ENCODE results near the gene SUSD3.
"Not testable (repeated sequence)": the region's sequence is repeated elsewhere in the genome, so short reads cannot be mapped to it uniquely, and the experiment has no call there.

SUSD3 gene

DNA sequence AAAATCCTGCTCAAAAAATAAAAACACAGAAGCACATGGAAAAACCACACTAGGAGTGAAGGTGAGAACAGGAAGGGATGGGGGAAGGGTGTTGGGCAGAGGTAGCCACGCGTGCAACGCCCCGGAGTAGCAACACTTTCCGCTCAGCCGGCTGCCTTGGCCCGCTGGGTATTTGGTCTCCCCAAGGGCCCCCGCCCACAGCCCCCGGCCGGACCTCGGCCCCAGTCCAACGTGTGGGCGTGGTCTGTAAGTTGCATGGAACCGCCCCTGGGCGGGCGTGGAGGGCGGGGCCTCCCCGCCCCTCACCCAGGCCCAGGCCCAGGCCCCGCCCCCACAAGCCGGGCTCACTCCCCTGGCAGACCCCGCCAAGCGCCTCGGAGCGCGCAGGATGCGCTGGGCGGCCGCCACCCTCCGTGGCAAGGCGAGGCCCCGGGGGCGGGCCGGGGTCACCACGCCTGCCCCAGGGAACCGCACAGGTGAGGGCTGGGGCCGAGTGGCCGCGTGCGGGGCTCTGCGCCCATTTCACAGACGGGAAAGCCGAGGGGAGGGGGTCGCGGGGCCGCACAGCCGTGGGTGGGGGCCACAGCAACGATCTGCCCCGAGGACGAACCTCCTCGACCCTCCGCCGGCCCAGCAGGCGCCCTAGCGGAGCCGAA, at the start of gene SUSD3:
Gene SUSD3 (plus strand): TSS at position 347 of the 656 bp plus-strand sequence. CDS start 42 bp downstream, at position 389.
- no peaks in the 10 kb centered on the region for H3K27me3 ChIP-seq (ENCODE audit: control insufficient read depth in 1 of 2, insufficient read depth in 2 of 2, low read length in 2 of 2)
- H3K9me3 ChIP-seq (ENCODE audit: low read length) = no peaks in the 10 kb centered on the region
- H3K27ac ChIP-seq (ENCODE audit: low read depth, low read length) = peak within 1 kb of the TSS; percentile 32
- peaks cover 16% of the 10 kb centered on the region for H3K4me1 ChIP-seq (ENCODE audit: insufficient read depth, low read length)
- H3K4me3 ChIP-seq (ENCODE audit: low read depth in 1 of 2, low read length in 2 of 2) = peak within 1 kb of the TSS; percentile 49 to 57
- H3K9ac ChIP-seq (ENCODE audit: low read length) = no peak within 1 kb of the TSS
- H3K36me3 ChIP-seq (ENCODE audit: insufficient read depth, low read length) = no peaks in the 10 kb centered on the region

DNA sequence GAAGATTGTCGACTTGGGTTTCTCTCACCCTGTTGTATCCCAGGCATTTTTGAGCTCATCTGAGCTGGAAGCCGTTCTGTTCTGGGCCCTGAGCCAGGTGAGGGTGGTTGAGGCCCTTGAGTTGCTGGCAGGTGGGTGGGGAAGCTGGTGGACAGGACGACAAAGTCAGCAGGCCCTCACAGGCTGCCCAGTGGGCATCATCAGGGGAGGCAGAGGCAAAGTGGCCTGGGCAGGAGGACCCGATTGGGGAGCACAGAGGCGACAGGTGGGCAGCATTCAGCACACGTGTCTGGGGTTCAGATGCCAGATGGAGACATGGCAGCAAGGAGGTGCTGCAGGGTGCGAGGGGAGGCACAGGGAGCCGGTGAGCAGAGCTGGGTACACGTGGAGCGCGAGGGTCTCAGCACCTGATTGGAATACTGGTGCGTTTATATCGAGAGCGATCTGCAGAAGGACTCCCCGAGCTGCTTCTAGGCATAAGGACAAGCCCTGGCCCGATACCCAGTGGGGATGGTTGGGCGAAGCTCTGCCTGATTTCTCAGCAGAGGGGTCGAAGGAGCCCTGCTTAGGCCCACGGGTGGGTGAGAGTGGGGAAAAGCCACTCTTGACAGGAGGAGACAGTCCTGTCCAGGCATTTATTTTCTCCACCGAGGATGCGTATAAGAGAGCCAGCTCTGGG, 49.0 kb upstream of the SUSD3 start:
- no peak overlapping the region for H3K4me3 ChIP-seq (ENCODE audit: low read depth in 1 of 2, low read length in 2 of 2)
- no peaks in the 10 kb centered on the region for H3K36me3 ChIP-seq (ENCODE audit: insufficient read depth, low read length)

DNA sequence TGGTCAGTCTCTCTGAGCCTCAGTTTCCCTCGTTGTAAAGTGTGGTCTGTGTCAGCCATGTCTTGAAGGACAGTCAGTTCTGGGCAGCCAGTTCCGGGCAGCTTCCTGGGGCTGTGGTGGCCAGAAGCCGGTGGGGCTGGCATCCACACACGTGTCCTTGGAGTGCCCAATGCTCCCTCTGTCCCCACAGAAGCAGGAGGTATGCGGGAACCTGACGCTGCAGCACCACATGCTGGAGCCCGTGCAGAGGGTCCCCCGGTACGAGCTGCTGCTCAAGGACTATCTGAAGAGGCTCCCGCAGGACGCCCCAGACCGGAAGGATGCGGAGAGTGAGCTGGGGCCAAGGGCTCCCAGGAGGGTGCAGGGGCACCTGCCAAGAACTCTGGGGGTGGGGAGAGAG, 48.4 kb upstream of the SUSD3 start:
- Histone ChIP-seq H3K4me1 (ENCODE audit: insufficient read depth, low read length) (no peaks in the 10 kb centered on the region), H3K36me3 (ENCODE audit: insufficient read depth, low read length) (no peaks in the 10 kb centered on the region), H3K9ac (ENCODE audit: low read length) (no peak overlapping the region), H3K27me3 (ENCODE audit: control insufficient read depth in 1 of 2, insufficient read depth in 2 of 2, low read length in 2 of 2) (no peaks in the 10 kb centered on the region), H3K9me3 (ENCODE audit: low read length) (no peaks in the 10 kb centered on the region), H3K4me3 (ENCODE audit: low read depth in 1 of 2, low read length in 2 of 2) (no peak overlapping the region), H3K27ac (ENCODE audit: low read depth, low read length) (no peak overlapping the region)

More for the DNA sequence above, 49.0 kb upstream of the SUSD3 start:
- no peaks in the 10 kb centered on the region for H3K27me3 ChIP-seq (ENCODE audit: control insufficient read depth in 1 of 2, insufficient read depth in 2 of 2, low read length in 2 of 2)
- no peak overlapping the region for H3K9ac ChIP-seq (ENCODE audit: low read length)
- H3K9me3 ChIP-seq (ENCODE audit: low read length) = no peaks in the 10 kb centered on the region
- no peaks in the 10 kb centered on the region for H3K4me1 ChIP-seq (ENCODE audit: insufficient read depth, low read length)
- no peak overlapping the region for H3K27ac ChIP-seq (ENCODE audit: low read depth, low read length)

DNA sequence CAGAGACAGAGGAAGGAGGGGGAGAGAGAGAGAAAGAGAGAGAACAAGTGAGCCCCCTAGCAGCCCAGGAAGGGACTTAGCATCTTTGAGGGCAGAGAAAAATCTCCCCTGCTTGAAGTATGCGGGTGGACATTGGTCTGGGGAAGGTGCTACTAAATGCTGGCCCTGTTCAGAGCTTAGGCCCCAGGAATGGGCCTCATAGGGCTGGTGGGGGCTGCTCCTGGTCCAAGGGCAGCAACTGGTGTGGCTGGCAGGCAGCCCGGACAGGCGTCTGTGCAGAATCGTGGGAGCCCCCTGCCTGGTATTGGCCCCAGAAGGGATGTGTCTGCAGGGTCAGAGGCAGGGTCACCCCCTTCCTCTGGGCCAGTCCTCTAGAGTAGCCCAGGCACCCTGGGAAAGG, 47.8 kb upstream of the SUSD3 start:
- Histone ChIP-seq H3K36me3 (ENCODE audit: insufficient read depth, low read length) (no peaks in the 10 kb centered on the region), H3K9me3 (ENCODE audit: low read length) (no peaks in the 10 kb centered on the region), H3K4me1 (ENCODE audit: insufficient read depth, low read length) (no peaks in the 10 kb centered on the region), H3K27ac (ENCODE audit: low read depth, low read length) (no peak overlapping the region), H3K4me3 (ENCODE audit: low read depth in 1 of 2, low read length in 2 of 2) (no peak overlapping the region), H3K27me3 (ENCODE audit: control insufficient read depth in 1 of 2, insufficient read depth in 2 of 2, low read length in 2 of 2) (no peaks in the 10 kb centered on the region), H3K9ac (ENCODE audit: low read length) (no peak overlapping the region)

DNA sequence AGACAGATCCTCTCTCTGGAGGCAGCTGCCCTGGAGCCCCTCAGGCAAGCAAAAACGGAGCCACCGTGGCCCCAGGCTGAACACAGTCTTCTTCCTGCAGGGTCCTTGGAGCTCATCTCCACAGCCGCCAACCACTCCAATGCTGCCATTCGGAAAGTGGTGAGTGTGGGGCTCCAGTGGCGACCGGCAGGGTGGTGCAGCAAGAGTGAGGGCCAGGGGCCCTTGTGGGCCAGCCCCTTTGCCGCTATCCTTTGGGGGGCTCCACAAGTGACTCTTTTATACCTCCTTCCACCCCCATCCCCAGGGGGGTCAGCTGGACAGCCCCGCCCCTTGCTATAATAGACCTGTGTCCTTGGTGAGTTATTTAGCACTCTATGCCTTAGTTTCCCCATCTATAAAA, 47.4 kb upstream of the SUSD3 start:
- H3K4me3 ChIP-seq (ENCODE audit: low read depth in 1 of 2, low read length in 2 of 2) = no peak overlapping the region
- no peaks in the 10 kb centered on the region for H3K9me3 ChIP-seq (ENCODE audit: low read length)
- H3K36me3 ChIP-seq (ENCODE audit: insufficient read depth, low read length) = no peaks in the 10 kb centered on the region
- no peak overlapping the region for H3K9ac ChIP-seq (ENCODE audit: low read length)
- H3K27ac ChIP-seq (ENCODE audit: low read depth, low read length) = no peak overlapping the region
- H3K4me1 ChIP-seq (ENCODE audit: insufficient read depth, low read length) = no peaks in the 10 kb centered on the region
- no peaks in the 10 kb centered on the region for H3K27me3 ChIP-seq (ENCODE audit: control insufficient read depth in 1 of 2, insufficient read depth in 2 of 2, low read length in 2 of 2)

DNA sequence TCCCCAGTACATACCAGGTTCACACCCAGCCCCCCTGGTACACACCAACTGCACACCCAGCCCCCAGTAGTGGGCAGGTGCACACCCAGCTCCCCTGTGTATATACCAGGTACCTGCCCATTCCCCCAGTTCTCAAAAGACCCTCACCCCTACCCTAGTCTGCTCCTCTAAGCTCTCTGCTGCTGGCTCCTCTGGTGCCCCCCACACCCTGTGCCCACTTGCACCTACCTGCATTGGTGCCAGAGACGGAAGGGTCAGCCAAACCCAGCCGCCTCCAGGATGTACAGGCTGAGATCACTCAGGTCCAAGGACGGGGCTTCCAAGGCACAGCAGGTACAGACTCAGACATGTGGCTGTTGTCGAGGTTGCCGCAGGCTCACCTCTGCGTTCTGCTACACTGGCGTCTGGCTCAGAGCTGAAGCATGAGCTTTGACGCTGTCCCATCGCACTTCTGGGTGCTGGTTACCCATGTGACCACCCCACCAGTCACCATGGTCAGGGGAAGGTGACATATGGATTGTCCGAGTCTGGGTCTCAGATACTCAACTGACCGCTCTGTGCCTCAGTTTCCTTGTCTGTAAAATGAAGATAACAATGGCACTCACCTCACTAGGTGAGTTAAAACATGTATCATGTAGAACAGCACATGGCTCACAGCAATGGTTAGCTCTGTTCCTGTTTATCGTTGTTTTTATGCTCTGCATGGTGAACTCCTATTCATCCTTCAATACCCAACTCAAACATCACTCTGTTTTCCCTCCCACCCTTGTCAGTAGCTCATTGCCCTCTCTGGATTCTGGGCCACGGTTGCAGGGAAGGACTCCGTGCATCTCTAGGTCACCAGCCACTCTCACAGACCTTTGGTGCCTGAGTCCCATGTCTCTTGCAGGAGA, 45.3 kb upstream of the SUSD3 start:
- no peaks in the 10 kb centered on the region for H3K9me3 ChIP-seq (ENCODE audit: low read length)
- H3K36me3 ChIP-seq (ENCODE audit: insufficient read depth, low read length) = no peaks in the 10 kb centered on the region
- H3K9ac ChIP-seq (ENCODE audit: low read length) = no peak overlapping the region
- no peak overlapping the region for H3K27ac ChIP-seq (ENCODE audit: low read depth, low read length)
- no peaks in the 10 kb centered on the region for H3K4me1 ChIP-seq (ENCODE audit: insufficient read depth, low read length)
- no peak overlapping the region for H3K4me3 ChIP-seq (ENCODE audit: low read depth in 1 of 2, low read length in 2 of 2)
- no peaks in the 10 kb centered on the region for H3K27me3 ChIP-seq (ENCODE audit: control insufficient read depth in 1 of 2, insufficient read depth in 2 of 2, low read length in 2 of 2)

DNA sequence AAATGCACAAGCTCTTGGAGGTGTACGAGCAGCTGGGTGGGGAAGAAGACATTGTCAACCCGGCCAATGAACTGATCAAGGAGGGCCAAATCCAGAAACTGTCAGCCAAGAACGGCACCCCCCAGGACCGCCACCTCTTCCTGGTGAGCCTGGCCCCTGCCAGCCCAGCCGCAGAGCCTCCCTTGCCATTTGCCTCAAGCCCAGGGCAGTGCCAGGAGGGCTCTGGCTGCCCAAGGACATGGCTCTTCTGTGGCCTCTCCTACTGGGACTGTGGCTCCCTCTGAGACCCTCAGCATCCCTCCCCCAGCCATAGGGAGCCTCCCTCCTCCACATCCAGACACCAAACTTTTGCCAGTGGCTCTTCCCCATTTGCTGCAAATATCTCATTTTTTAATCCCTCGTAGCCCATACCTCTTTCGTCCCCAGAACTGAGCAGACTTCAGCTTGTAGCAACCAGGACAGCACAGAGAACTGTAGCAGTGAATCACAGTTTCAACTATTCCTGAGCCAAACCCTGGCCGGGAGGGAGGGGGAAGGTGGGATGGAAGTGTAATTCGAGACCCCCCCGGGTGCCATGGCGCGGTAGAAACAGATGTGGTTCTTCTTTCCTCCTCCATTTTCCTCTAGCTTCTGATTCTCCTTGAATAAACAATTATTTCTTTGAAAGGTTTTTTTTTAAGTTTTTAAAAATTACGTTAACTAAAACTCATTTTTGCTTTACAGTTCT, 44.5 kb upstream of the SUSD3 start:
- Histone ChIP-seq H3K27me3 (ENCODE audit: control insufficient read depth in 1 of 2, insufficient read depth in 2 of 2, low read length in 2 of 2) (no peaks in the 10 kb centered on the region), H3K27ac (ENCODE audit: low read depth, low read length) (no peak overlapping the region), H3K36me3 (ENCODE audit: insufficient read depth, low read length) (no peaks in the 10 kb centered on the region), H3K4me1 (ENCODE audit: insufficient read depth, low read length) (no peaks in the 10 kb centered on the region), H3K9me3 (ENCODE audit: low read length) (no peaks in the 10 kb centered on the region), H3K4me3 (ENCODE audit: low read depth in 1 of 2, low read length in 2 of 2) (no peak overlapping the region), H3K9ac (ENCODE audit: low read length) (no peak overlapping the region)

DNA sequence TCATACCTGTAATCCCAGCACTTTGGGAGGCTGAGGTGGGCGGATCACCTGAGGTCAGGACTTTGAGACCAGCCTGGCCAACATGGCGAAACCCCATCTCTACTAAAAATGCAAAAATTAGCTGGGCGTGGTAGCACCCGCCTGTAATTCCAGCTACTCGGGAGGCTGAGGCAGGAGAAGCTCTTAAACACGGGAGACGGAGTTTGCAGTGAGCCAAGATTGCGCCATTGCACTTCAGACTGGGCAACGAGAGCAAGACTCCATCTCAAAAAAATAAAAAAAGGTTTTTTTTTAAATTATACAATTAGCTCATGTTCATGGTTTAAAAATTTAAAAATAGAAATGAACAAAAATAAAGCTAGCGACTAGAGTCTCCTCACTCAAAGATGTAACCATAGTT, 43.3 kb upstream of the SUSD3 start:
- H3K9me3 ChIP-seq (ENCODE audit: low read length); H3K4me1 ChIP-seq (ENCODE audit: insufficient read depth, low read length); H3K27ac ChIP-seq (ENCODE audit: low read depth, low read length); H3K27me3 ChIP-seq (ENCODE audit: control insufficient read depth in 1 of 2, insufficient read depth in 2 of 2, low read length in 2 of 2); H3K9ac ChIP-seq (ENCODE audit: low read length); H3K36me3 ChIP-seq (ENCODE audit: insufficient read depth, low read length); H3K4me3 ChIP-seq (ENCODE audit: low read depth in 1 of 2, low read length in 2 of 2): not testable (repeated sequence)

DNA sequence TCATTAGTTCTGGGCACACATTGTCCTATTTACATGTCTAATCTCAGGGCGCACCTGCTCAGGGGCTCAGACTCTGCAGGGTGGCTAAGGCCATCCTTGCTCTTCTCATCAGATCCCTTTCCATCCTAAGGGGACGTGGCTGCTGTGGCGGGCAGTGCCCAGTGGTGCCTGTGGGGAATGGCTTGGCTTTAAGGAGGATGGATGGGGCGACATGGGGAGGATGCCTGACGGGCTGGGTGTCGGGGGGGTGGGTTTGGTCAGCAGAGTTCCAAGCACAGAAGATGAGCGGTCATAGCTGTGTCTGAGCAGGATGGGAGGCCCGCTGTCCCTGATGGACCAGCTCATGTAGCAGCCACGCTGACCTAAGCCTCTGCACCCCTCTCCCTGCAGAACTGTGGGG, 40.9 kb upstream of the SUSD3 start:
- Histone ChIP-seq H3K27me3 (ENCODE audit: control insufficient read depth in 1 of 2, insufficient read depth in 2 of 2, low read length in 2 of 2) (no peaks in the 10 kb centered on the region), H3K4me3 (ENCODE audit: low read depth in 1 of 2, low read length in 2 of 2) (no peak overlapping the region), H3K27ac (ENCODE audit: low read depth, low read length) (no peak overlapping the region), H3K9me3 (ENCODE audit: low read length) (no peaks in the 10 kb centered on the region), H3K9ac (ENCODE audit: low read length) (no peak overlapping the region), H3K4me1 (ENCODE audit: insufficient read depth, low read length) (no peaks in the 10 kb centered on the region), H3K36me3 (ENCODE audit: insufficient read depth, low read length) (no peaks in the 10 kb centered on the region)

DNA sequence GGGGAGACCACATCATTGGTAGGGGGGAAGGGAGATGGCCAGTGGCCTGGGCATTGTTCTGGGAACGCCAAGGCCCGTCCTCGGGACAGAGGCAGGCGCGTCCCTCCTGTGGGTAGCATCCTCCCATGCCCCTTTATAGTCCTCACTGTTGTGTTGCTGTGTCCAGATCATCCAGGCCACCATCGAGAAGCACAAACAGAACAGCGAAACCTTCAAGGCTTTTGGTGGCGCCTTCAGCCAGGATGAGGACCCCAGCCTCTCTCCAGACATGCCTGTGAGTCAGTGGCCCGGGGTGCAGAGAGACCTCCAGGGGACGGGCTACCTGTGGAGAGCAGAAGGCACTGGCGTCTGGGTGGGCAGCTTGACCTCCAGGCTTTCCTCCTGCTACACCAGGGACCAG, 38.4 kb upstream of the SUSD3 start:
- no peaks in the 10 kb centered on the region for H3K4me1 ChIP-seq (ENCODE audit: insufficient read depth, low read length)
- H3K27ac ChIP-seq (ENCODE audit: low read depth, low read length) = no peak overlapping the region
- H3K9ac ChIP-seq (ENCODE audit: low read length) = no peak overlapping the region
- no peak overlapping the region for H3K4me3 ChIP-seq (ENCODE audit: low read depth in 1 of 2, low read length in 2 of 2)
- no peaks in the 10 kb centered on the region for H3K27me3 ChIP-seq (ENCODE audit: control insufficient read depth in 1 of 2, insufficient read depth in 2 of 2, low read length in 2 of 2)
- no peaks in the 10 kb centered on the region for H3K9me3 ChIP-seq (ENCODE audit: low read length)
- H3K36me3 ChIP-seq (ENCODE audit: insufficient read depth, low read length) = no peaks in the 10 kb centered on the region

All from muscle layer of colon (tissue), 2 donors.